ENCODE measurements around the gene GLOD5.
"Not testable (repeated sequence)": the region's sequence is repeated elsewhere in the genome, so short reads cannot be mapped to it uniquely, and the experiment has no call there.

The GLOD5 gene

GRCh38 chrX:48818098-48818497, 56.6 kb downstream of the GLOD5 start:
- H3K27me3 ChIP-seq (ENCODE audit: insufficient read depth, poor library complexity, severe bottlenecking) = no peaks in the 10 kb centered on the region
- DNase-seq (ENCODE audit: low read depth in 1 of 2, low spot score in 1 of 2) = no peak
- TF ChIP-seq POLR2AphosphoS5 (IDR thresholded peaks at IDR 0.05; ENCODE audit: low read depth) (no peak), GABPA (IDR thresholded peaks at IDR 0.05; ENCODE audit: low read depth) (no peak), SPI1 (IDR thresholded peaks at IDR 0.05; ENCODE audit: borderline replicate concordance, low read depth) (no peak), CTCF (IDR thresholded peaks at IDR 0.05; ENCODE audit: insufficient read depth, low read length) (no peak)
- TF ChIP-seq, protein P1, sequence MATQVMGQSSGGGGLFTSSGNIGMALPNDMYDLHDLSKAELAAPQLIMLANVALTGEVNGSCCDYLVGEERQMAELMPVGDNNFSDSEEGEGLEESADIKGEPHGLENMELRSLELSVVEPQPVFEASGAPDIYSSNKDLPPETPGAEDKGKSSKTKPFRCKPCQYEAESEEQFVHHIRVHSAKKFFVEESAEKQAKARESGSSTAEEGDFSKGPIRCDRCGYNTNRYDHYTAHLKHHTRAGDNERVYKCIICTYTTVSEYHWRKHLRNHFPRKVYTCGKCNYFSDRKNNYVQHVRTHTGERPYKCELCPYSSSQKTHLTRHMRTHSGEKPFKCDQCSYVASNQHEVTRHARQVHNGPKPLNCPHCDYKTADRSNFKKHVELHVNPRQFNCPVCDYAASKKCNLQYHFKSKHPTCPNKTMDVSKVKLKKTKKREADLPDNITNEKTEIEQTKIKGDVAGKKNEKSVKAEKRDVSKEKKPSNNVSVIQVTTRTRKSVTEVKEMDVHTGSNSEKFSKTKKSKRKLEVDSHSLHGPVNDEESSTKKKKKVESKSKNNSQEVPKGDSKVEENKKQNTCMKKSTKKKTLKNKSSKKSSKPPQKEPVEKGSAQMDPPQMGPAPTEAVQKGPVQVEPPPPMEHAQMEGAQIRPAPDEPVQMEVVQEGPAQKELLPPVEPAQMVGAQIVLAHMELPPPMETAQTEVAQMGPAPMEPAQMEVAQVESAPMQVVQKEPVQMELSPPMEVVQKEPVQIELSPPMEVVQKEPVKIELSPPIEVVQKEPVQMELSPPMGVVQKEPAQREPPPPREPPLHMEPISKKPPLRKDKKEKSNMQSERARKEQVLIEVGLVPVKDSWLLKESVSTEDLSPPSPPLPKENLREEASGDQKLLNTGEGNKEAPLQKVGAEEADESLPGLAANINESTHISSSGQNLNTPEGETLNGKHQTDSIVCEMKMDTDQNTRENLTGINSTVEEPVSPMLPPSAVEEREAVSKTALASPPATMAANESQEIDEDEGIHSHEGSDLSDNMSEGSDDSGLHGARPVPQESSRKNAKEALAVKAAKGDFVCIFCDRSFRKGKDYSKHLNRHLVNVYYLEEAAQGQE (IDR thresholded peaks at IDR 0.05; ENCODE audit: insufficient replicate concordance, low read depth) = no peak
- H3K27ac ChIP-seq (replicated peaks) = no peak overlapping the region
- H3K4me3 ChIP-seq (replicated peaks; ENCODE audit: insufficient read depth, low read length) = no peak overlapping the region

- Histone ChIP-seq H3K4me3 (replicated peaks; ENCODE audit: insufficient read depth, low read length) (no peak overlapping the region), H3K27me3 (ENCODE audit: insufficient read depth, poor library complexity, severe bottlenecking) (no peaks in the 10 kb centered on the region), H3K27ac (replicated peaks) (no peak overlapping the region)
- TF ChIP-seq SPI1 (IDR thresholded peaks at IDR 0.05; ENCODE audit: borderline replicate concordance, low read depth) (no peak), CTCF (IDR thresholded peaks at IDR 0.05; ENCODE audit: insufficient read depth, low read length) (no peak), POLR2AphosphoS5 (IDR thresholded peaks at IDR 0.05; ENCODE audit: low read depth) (no peak), GABPA (IDR thresholded peaks at IDR 0.05; ENCODE audit: low read depth) (no peak)
- no peak for DNase-seq (ENCODE audit: low read depth in 1 of 2, low spot score in 1 of 2)
Measured at GRCh38 chrX:48818866-48819265, 57.3 kb downstream of the GLOD5 start.

DNA sequence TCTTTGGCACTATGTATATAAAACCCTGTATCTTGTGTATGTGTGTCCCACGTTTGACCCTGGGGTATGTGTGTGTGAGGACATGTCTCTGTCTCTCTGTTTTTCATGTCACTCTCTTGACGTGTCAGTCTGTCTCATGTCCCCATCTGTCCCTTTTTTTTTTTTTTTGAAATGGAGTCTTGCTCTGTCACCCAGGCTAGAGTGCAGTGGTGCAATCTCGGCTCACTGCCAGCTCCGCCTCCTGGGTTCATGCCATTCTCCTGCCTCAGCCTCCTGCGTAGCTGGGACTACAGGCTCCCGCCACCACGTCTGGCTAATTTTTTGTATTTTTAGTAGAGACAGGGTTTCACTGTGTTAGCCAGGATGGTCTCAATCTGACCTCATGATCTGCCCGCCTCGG, 57.8 kb downstream of the GLOD5 start:
- not testable (repeated sequence) for DNase-seq (ENCODE audit: low read depth in 1 of 2, low spot score in 1 of 2)

DNA sequence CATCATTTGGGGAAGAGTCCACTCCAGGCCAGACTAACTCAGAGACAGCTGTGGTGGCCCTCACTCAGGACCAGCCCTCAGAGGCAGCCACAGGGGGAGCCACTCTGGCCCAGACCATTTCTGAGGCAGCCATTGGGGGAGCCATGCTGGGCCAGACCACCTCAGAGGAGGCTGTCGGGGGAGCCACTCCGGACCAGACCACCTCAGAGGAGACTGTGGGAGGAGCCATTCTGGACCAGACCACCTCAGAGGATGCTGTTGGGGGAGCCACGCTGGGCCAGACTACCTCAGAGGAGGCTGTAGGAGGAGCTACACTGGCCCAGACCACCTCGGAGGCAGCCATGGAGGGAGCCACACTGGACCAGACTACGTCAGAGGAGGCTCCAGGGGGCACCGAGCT, 61.5 kb downstream of the GLOD5 start:
- H3K27me3 ChIP-seq (ENCODE audit: insufficient read depth, poor library complexity, severe bottlenecking) = peaks cover 3% of the 10 kb centered on the region
- TF ChIP-seq GABPA (IDR thresholded peaks at IDR 0.05; ENCODE audit: low read depth) (no peak), SPI1 (IDR thresholded peaks at IDR 0.05; ENCODE audit: borderline replicate concordance, low read depth) (no peak), POLR2AphosphoS5 (IDR thresholded peaks at IDR 0.05; ENCODE audit: low read depth) (no peak), CTCF (IDR thresholded peaks at IDR 0.05; ENCODE audit: insufficient read depth, low read length) (no peak)
- TF ChIP-seq, protein P1 (IDR thresholded peaks at IDR 0.05; ENCODE audit: insufficient replicate concordance, low read depth) = no peak
- no peak for DNase-seq (ENCODE audit: low read depth in 1 of 2, low spot score in 1 of 2)
- no peak overlapping the region for H3K27ac ChIP-seq (replicated peaks)
- no peak overlapping the region for H3K4me3 ChIP-seq (replicated peaks; ENCODE audit: insufficient read depth, low read length)

More for the DNA sequence above, 57.8 kb downstream of the GLOD5 start:
- H3K27me3 ChIP-seq (ENCODE audit: insufficient read depth, poor library complexity, severe bottlenecking); H3K4me3 ChIP-seq (replicated peaks; ENCODE audit: insufficient read depth, low read length); H3K27ac ChIP-seq (replicated peaks): not testable (repeated sequence)

All from HL-60 (cell line).